WTC11 (cell line): Measurements from ENCODE around the gene IRS2. TPM values are rescaled to one million over a fixed set of nuclear protein-coding genes. Genes with fewer than 3 reads are reported as not detected.
"Not testable (repeated sequence)": the region's sequence is repeated elsewhere in the genome, so short reads cannot be mapped to it uniquely, and the experiment has no call there.

Experiments
- ATAC-seq: fragments of 200-7000 bp; cut with Tn5 transposase; 2 replicates; pipeline ENCODE4 v1.10.0; 2021; ENCODE audit warnings: mild to moderate bottlenecking, moderate library complexity
- CTCF ChIA-PET: fragments of 300-600 bp; sonication (Branson Sonifier 250); formaldehyde crosslinking; loops from one replicate; lab custom pipeline; 2021; ENCODE audit warnings: antibody characterized with exemption; lab: Charles Lee
- POLR2A ChIA-PET: fragments of 350-600 bp; sonication (Branson Sonifier 250); formaldehyde crosslinking; loops from one replicate; lab custom pipeline; 2021; ENCODE audit warnings: antibody characterized with exemption; lab: Charles Lee
- DNase-seq: peaks from one replicate; pipeline ENCODE4 v3.0.0; 2021; ENCODE audit warnings: low spot score
- H3K27ac Mint-ChIP-seq: 2 replicates; pipeline ENCODE4 v1.8.0; 2021; ENCODE audit warnings: mixed read lengths
- H3K27me3 Mint-ChIP-seq: 2 replicates; pipeline ENCODE4 v1.8.0; 2021; ENCODE audit warnings: low read depth, mild to moderate bottlenecking, moderate library complexity, mixed read lengths
- H3K36me3 Mint-ChIP-seq: 2 replicates; pipeline ENCODE4 v1.8.0; 2021; ENCODE audit warnings: mixed read lengths
- H3K4me1 Mint-ChIP-seq: 2 replicates; pipeline ENCODE4 v1.8.0; 2022; ENCODE audit warnings: mixed read lengths
- H3K4me3 Mint-ChIP-seq: 2 replicates; pipeline ENCODE4 v1.8.0; 2021; ENCODE audit warnings: mild to moderate bottlenecking, moderate library complexity, mixed read lengths
- H3K9me3 Mint-ChIP-seq: 2 replicates; pipeline ENCODE4 v1.8.0; 2021; ENCODE audit warnings: mixed read lengths
- ARID4B ChIP-seq: sonication (generic); formaldehyde crosslinking; IDR thresholded peaks from 2 replicates; pipeline ENCODE4 v1.8.0; 2023; ENCODE audit warnings: missing genetic modification reagents, mild to moderate bottlenecking, borderline replicate concordance
- ATF6 ChIP-seq: sonication (generic); formaldehyde crosslinking; IDR thresholded peaks from 2 replicates; pipeline ENCODE4 v1.8.1; 2023; ENCODE audit warnings: mild to moderate bottlenecking, missing genetic modification reagents
- EMX1 ChIP-seq: fragments of 250-450 bp; sonication (Bioruptor Pico); IDR thresholded peaks from 2 replicates; pipeline ENCODE4 v1.8.0; 2021; ENCODE audit warnings: mild to moderate bottlenecking
- JAZF1 ChIP-seq: fragments of 250-450 bp; sonication (Bioruptor Pico); IDR thresholded peaks from 2 replicates; pipeline ENCODE4 v1.9.0; 2021; ENCODE audit warnings: moderate library complexity, mild to moderate bottlenecking, inconsistent platforms
- JUN ChIP-seq: sonication (generic); formaldehyde crosslinking; IDR thresholded peaks from 2 replicates; pipeline ENCODE4 v1.8.0; 2023; ENCODE audit warnings: mild to moderate bottlenecking, missing genetic modification reagents
- NFYB ChIP-seq: sonication (generic); formaldehyde crosslinking; conservative IDR thresholded peaks from 2 replicates; pipeline ENCODE4 v1.8.0; 2022; ENCODE audit warnings: low read depth, missing genetic modification reagents
- SMAD4 ChIP-seq: sonication (generic); formaldehyde crosslinking; IDR thresholded peaks from 2 replicates; pipeline ENCODE4 v1.8.0; 2022; ENCODE audit warnings: mild to moderate bottlenecking, missing genetic modification reagents
- ZNF317 ChIP-seq: sonication (generic); formaldehyde crosslinking; IDR thresholded peaks from 2 replicates; pipeline ENCODE4 v1.8.1; 2023; ENCODE audit warnings: low read depth, mild to moderate bottlenecking, moderate library complexity, missing genetic modification reagents, borderline replicate concordance
- ZNF512 ChIP-seq: sonication (generic); formaldehyde crosslinking; IDR thresholded peaks from 2 replicates; pipeline ENCODE4 v1.8.1; 2022; ENCODE audit warnings: missing genetic modification reagents, borderline replicate concordance
- ZSCAN18 ChIP-seq: fragments of 250-450 bp; sonication (Bioruptor Pico); IDR thresholded peaks from 2 replicates; pipeline ENCODE4 v2.1.2; 2022; ENCODE audit warnings: mild to moderate bottlenecking, moderate library complexity
- total RNA-seq: library from RNA; stranded (reverse); gene quantifications from 3 replicates; pipeline ENCODE4 v1.2.3, GENCODE V29; 2021
- TF ChIP-seq, protein P1 (sequence below): fragments of 250-450 bp; sonication (Bioruptor Pico); IDR thresholded peaks from 2 replicates; pipeline ENCODE4 v1.9.0; 2021; ENCODE audit warnings: mild to moderate bottlenecking, borderline replicate concordance
- TF ChIP-seq, protein P2 (sequence below): sonication (generic); formaldehyde crosslinking; IDR thresholded peaks from 2 replicates; pipeline ENCODE4 v1.8.1; 2023; ENCODE audit warnings: mild to moderate bottlenecking, missing genetic modification reagents
- TF ChIP-seq, protein P3 (sequence below): fragments of 200-600 bp; IDR thresholded peaks from 2 replicates; pipeline ENCODE4 v1.8.0; 2022; ENCODE audit warnings: antibody characterized with exemption

Gene IRS2
- total RNA-seq, 1 experiment from 2014 or later, result 20.5 TPM

- no peak for TF ChIP-seq ARID4B (CRISPR knock-in tag)
- TF ChIP-seq, protein P1, sequence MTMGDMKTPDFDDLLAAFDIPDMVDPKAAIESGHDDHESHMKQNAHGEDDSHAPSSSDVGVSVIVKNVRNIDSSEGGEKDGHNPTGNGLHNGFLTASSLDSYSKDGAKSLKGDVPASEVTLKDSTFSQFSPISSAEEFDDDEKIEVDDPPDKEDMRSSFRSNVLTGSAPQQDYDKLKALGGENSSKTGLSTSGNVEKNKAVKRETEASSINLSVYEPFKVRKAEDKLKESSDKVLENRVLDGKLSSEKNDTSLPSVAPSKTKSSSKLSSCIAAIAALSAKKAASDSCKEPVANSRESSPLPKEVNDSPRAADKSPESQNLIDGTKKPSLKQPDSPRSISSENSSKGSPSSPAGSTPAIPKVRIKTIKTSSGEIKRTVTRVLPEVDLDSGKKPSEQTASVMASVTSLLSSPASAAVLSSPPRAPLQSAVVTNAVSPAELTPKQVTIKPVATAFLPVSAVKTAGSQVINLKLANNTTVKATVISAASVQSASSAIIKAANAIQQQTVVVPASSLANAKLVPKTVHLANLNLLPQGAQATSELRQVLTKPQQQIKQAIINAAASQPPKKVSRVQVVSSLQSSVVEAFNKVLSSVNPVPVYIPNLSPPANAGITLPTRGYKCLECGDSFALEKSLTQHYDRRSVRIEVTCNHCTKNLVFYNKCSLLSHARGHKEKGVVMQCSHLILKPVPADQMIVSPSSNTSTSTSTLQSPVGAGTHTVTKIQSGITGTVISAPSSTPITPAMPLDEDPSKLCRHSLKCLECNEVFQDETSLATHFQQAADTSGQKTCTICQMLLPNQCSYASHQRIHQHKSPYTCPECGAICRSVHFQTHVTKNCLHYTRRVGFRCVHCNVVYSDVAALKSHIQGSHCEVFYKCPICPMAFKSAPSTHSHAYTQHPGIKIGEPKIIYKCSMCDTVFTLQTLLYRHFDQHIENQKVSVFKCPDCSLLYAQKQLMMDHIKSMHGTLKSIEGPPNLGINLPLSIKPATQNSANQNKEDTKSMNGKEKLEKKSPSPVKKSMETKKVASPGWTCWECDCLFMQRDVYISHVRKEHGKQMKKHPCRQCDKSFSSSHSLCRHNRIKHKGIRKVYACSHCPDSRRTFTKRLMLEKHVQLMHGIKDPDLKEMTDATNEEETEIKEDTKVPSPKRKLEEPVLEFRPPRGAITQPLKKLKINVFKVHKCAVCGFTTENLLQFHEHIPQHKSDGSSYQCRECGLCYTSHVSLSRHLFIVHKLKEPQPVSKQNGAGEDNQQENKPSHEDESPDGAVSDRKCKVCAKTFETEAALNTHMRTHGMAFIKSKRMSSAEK (CRISPR knock-in tag), result no peak
- TF ChIP-seq ZNF317 (CRISPR knock-in tag), result no peak
- TF ChIP-seq, all 79 proteins: peak for 0
These were observed 52.8 kb downstream of the IRS2 start (continued) for GRCh38 chr13:109733550-109733949.

- H3K27ac Mint-ChIP-seq, DNase-seq, H3K27me3 Mint-ChIP-seq, ATAC-seq, POLR2A ChIA-PET, H3K36me3 Mint-ChIP-seq, H3K4me3 Mint-ChIP-seq: not testable (repeated sequence)
- H3K4me1 Mint-ChIP-seq, result peaks cover 16% of the 10 kb centered on the region
- CTCF ChIA-PET, result interaction anchor here (1.5 kb wide), 1 partner anchor 51 kb away, joined by 3 read pairs; no protein-coding TSS in a partner anchor
- peaks cover 10% of the 10 kb centered on the region for H3K9me3 Mint-ChIP-seq
These were observed 53.8 kb downstream of the IRS2 start for GRCh38 chr13:109732470-109733170.

DNA sequence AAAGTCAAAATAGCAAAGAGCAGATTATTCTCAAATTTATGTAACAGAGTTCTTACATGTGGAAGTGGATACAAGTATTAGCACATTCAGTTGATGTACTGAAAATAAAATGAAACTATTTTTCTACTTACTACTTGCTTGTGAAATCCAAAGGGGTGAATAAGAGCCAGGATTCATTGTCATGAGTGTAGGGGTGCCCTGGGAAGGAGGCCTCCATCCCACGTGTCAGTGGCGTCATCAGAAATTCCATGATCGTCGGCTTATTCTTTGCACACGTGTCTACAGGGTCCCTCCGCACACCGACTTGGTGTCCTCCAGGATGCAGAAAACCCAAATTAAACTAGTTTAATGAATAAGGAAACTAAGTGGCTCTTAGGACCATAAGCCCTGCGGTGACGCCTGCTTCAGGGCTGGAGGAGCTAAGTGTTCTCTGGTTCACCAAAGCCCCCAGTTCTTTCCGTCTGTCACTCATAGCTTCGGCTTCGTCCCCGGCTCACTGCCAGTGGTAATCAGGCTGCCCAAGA lies 55.5 kb downstream of the IRS2 start:
- ATAC-seq, result no peak
- no peak for TF ChIP-seq ZNF512 (CRISPR knock-in tag)
- no peak for TF ChIP-seq JUN
- no peak for TF ChIP-seq JAZF1 (CRISPR knock-in tag)
- TF ChIP-seq ATF6 (CRISPR knock-in tag), result no peak
- TF ChIP-seq, protein P2, sequence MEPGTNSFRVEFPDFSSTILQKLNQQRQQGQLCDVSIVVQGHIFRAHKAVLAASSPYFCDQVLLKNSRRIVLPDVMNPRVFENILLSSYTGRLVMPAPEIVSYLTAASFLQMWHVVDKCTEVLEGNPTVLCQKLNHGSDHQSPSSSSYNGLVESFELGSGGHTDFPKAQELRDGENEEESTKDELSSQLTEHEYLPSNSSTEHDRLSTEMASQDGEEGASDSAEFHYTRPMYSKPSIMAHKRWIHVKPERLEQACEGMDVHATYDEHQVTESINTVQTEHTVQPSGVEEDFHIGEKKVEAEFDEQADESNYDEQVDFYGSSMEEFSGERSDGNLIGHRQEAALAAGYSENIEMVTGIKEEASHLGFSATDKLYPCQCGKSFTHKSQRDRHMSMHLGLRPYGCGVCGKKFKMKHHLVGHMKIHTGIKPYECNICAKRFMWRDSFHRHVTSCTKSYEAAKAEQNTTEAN, result no peak
- no peak for TF ChIP-seq ZSCAN18 (CRISPR knock-in tag)
- TF ChIP-seq NFYB, result no peak
- TF ChIP-seq SMAD4 (CRISPR knock-in tag), result no peak
- no peak for TF ChIP-seq EMX1 (CRISPR knock-in tag)
- TF ChIP-seq, protein P3, sequence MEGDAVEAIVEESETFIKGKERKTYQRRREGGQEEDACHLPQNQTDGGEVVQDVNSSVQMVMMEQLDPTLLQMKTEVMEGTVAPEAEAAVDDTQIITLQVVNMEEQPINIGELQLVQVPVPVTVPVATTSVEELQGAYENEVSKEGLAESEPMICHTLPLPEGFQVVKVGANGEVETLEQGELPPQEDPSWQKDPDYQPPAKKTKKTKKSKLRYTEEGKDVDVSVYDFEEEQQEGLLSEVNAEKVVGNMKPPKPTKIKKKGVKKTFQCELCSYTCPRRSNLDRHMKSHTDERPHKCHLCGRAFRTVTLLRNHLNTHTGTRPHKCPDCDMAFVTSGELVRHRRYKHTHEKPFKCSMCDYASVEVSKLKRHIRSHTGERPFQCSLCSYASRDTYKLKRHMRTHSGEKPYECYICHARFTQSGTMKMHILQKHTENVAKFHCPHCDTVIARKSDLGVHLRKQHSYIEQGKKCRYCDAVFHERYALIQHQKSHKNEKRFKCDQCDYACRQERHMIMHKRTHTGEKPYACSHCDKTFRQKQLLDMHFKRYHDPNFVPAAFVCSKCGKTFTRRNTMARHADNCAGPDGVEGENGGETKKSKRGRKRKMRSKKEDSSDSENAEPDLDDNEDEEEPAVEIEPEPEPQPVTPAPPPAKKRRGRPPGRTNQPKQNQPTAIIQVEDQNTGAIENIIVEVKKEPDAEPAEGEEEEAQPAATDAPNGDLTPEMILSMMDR, result no peak
- TF ChIP-seq ZNF317 (CRISPR knock-in tag), result no peak

More for the DNA sequence above, 55.5 kb downstream of the IRS2 start:
- Mint-ChIP-seq H3K36me3 (peaks cover 6% of the 10 kb centered on the region), H3K9me3 (peaks cover 12% of the 10 kb centered on the region), H3K27ac (no peak overlapping the region), H3K27me3 (no peaks in the 10 kb centered on the region), H3K4me3 (no peak overlapping the region), H3K4me1 (peaks cover 20% of the 10 kb centered on the region)
- DNase-seq, result no peak
- POLR2A ChIA-PET, result no interaction called here
- CTCF ChIA-PET, result no interaction called here
